Activated gamma-delta T cell (primary cell): Measurements from ENCODE around the gene GLA.

Source experiments
- DNase-seq: peaks from one replicate; lab custom pipeline; 2025; lab: John Stamatoyannopoulos, UW

Gene GLA

GRCh38 chrX:101397779-101398178, 9.9 kb downstream of the GLA start:
- DNase-seq = no peak

GRCh38 chrX:101395789-101396188, 11.9 kb downstream of the GLA start:
- no peak for DNase-seq

- DNase-seq = no peak
Measured at GRCh38 chrX:101394372-101394771, 13.4 kb downstream of the GLA start.

GRCh38 chrX:101393530-101394305, 14.0 kb downstream of the GLA start:
- DNase-seq = no peak

GRCh38 chrX:101391831-101392230, 15.9 kb downstream of the GLA start:
- no peak for DNase-seq

GRCh38 chrX:101390664-101391525, 16.8 kb downstream of the GLA start, which contains the start of gene RPL36A:
RPL36A (plus strand) TSS chrX:101391011; CDS start chrX:101391044, 33 bp downstream.
- DNase-seq = peak; percentile 62

GRCh38 chrX:101388604-101389003, 19.1 kb downstream of the GLA start:
- DNase-seq = no peak

- DNase-seq = no peak
Measured at GRCh38 chrX:101386542-101386885, 21.2 kb downstream of the GLA start.

GRCh38 chrX:101385795-101386541, 21.8 kb downstream of the GLA start, which contains the start of gene BTK:
BTK (minus strand) TSS chrX:101386191; CDS start chrX:101375284, 10,907 bp downstream.
- no peak for DNase-seq

- no peak for DNase-seq
Measured at GRCh38 chrX:101385026-101385684, 22.6 kb downstream of the GLA start.

GRCh38 chrX:101383679-101384205, 24.0 kb downstream of the GLA start:
- no peak for DNase-seq

- DNase-seq = no peak
Measured at GRCh38 chrX:101377547-101377946, 30.2 kb downstream of the GLA start.

- DNase-seq = no peak
Measured at GRCh38 chrX:101370888-101371504, 36.7 kb downstream of the GLA start.

GRCh38 chrX:101369687-101370086, 38.0 kb downstream of the GLA start:
- DNase-seq = no peak

- DNase-seq = no peak
Measured at GRCh38 chrX:101368800-101369199, 38.9 kb downstream of the GLA start.

GRCh38 chrX:101365301-101365795, 42.4 kb downstream of the GLA start:
- DNase-seq = no peak

GRCh38 chrX:101362757-101363156, 45.0 kb downstream of the GLA start:
- no peak for DNase-seq

- DNase-seq = no peak
Measured at GRCh38 chrX:101362116-101362515, 45.6 kb downstream of the GLA start.

GRCh38 chrX:101360390-101360789, 47.3 kb downstream of the GLA start:
- DNase-seq = no peak

GRCh38 chrX:101359966-101360365, 47.8 kb downstream of the GLA start:
- no peak for DNase-seq
